DND-41 (cell line): Measurements from ENCODE around the gene CLMP.
"Not testable (repeated sequence)": the region's sequence is repeated elsewhere in the genome, so short reads cannot be mapped to it uniquely, and the experiment has no call there.

Experiments
- EZH2 ChIP-seq: IDR thresholded peaks from 3 replicates; pipeline ENCODE4 v1.6.1; 2012; ENCODE audit warnings: borderline replicate concordance, low read depth, mild to moderate bottlenecking, moderate library complexity, low read length, inconsistent platforms; ENCODE audit not compliant: severe bottlenecking
- TF ChIP-seq, protein P1 (sequence below): IDR thresholded peaks from 2 replicates; pipeline ENCODE4 v1.5.1; 2012; ENCODE audit warnings: borderline replicate concordance, low read length, moderate library complexity, mild to moderate bottlenecking; ENCODE audit not compliant: poor library complexity, severe bottlenecking; ENCODE audit errors: extremely low read depth

DNA sequence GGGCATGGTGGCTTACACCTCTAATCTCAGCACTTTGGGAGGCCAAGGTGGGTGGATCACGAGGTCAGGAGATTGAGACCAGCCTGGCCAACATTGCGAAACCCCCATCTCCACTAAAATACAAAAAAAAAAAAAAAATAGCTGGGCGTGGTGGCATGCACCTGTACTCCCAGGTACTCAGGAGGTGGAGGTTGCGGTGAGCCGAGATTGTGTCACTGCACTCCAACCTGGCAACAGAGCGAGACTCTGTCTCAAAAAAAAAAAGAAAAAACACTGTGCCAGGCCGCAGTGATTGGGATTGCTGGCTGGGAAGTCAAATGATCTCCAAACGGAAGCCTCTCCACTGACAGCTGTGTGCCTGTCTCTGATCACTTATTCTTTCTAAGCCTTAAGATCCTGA lies 104.9 kb downstream of the CLMP start:
- TF ChIP-seq, protein P1, sequence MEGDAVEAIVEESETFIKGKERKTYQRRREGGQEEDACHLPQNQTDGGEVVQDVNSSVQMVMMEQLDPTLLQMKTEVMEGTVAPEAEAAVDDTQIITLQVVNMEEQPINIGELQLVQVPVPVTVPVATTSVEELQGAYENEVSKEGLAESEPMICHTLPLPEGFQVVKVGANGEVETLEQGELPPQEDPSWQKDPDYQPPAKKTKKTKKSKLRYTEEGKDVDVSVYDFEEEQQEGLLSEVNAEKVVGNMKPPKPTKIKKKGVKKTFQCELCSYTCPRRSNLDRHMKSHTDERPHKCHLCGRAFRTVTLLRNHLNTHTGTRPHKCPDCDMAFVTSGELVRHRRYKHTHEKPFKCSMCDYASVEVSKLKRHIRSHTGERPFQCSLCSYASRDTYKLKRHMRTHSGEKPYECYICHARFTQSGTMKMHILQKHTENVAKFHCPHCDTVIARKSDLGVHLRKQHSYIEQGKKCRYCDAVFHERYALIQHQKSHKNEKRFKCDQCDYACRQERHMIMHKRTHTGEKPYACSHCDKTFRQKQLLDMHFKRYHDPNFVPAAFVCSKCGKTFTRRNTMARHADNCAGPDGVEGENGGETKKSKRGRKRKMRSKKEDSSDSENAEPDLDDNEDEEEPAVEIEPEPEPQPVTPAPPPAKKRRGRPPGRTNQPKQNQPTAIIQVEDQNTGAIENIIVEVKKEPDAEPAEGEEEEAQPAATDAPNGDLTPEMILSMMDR, result not testable (repeated sequence)
- not testable (repeated sequence) for TF ChIP-seq EZH2
